Suprapubic skin (tissue), 4 donors: ENCODE results near the gene ESF1.

Source experiments
- CTCF ChIP-seq, 2 donors: fragments of 200-600 bp in 1 of 2; fragments of 450-650 bp in 1 of 2; sonication (generic) in 1 of 2; IDR thresholded peaks; one replicate each; pipeline ENCODE4 v1.5.1; 2016 to 2019; ENCODE audit warnings: antibody characterized with exemption in 2 of 2, mild to moderate bottlenecking in 1 of 2, moderate library complexity in 1 of 2
- POLR2A ChIP-seq, 2 donors: fragments of 450-650 bp; IDR thresholded peaks; one replicate each; pipeline ENCODE4 v1.6.1; 2017; ENCODE audit warnings: antibody characterized with exemption in 2 of 2, mild to moderate bottlenecking in 2 of 2, moderate library complexity in 2 of 2
- POLR2AphosphoS5 ChIP-seq, 3 donors: sonication (generic); formaldehyde crosslinking; IDR thresholded peaks; one replicate each; pipeline ENCODE4 v1.6.1; 2017; ENCODE audit warnings: antibody characterized with exemption in 3 of 3

GRCh38 chr20:13799040-13799439 is 14.3 kb upstream of the ESF1 start:
- no peak for TF ChIP-seq CTCF (IDR thresholded peaks at IDR 0.05)
- no peak for TF ChIP-seq POLR2AphosphoS5 (IDR thresholded peaks at IDR 0.05)
- TF ChIP-seq POLR2A (IDR thresholded peaks at IDR 0.05) = no peak
